Measurements from ENCODE around the gene SFN. TPM values are rescaled to one million over a fixed set of nuclear protein-coding genes. Genes with fewer than 3 reads are reported as not detected.

Gene SFN
- total RNA-seq, 1 donor from 2014 or later = not detected

- no peak for DNase-seq (ENCODE audit: extremely low read depth, low read depth, low spot score)
Measured at GRCh38 chr1:26909951-26910342, 47.0 kb downstream of the SFN start.

GRCh38 chr1:26910343-26911160, 47.6 kb downstream of the SFN start:
- DNase-seq (ENCODE audit: extremely low read depth, low read depth, low spot score) = no peak

GRCh38 chr1:26911399-26912146, 48.6 kb downstream of the SFN start:
- DNase-seq (ENCODE audit: extremely low read depth, low read depth, low spot score) = no peak

GRCh38 chr1:26912147-26912490, 49.2 kb downstream of the SFN start:
- no peak for DNase-seq (ENCODE audit: extremely low read depth, low read depth, low spot score)

- DNase-seq (ENCODE audit: extremely low read depth, low read depth, low spot score) = no peak
Measured at GRCh38 chr1:26913389-26913753, 50.4 kb downstream of the SFN start.

Other genes starting within 250 kb of the SFN start
- 41.8 and 67.8 TPM in 2 replicates for gene ARID1A, start 167.1 kb upstream of the SFN start, total RNA-seq
- gene PIGV, start 75.2 kb upstream of the SFN start, total RNA-seq = 6.0 and 9.5 TPM in 2 replicates
- gene ZDHHC18, start 36.5 kb upstream of the SFN start, total RNA-seq = 23.2 and 24.4 TPM in 2 replicates
- 9.5 TPM in 2 replicates for gene GPN2, start 27.1 kb downstream of the SFN start, total RNA-seq
- 4.4 and 7.1 TPM in 2 replicates for gene GPATCH3, start 37.3 kb downstream of the SFN start, total RNA-seq
- gene NR0B2, start 50.8 kb downstream of the SFN start, total RNA-seq = not detected in 2 replicates
- gene NUDC, start 58.6 kb downstream of the SFN start, total RNA-seq = 87.2 and 91.6 TPM in 2 replicates
- gene KDF1, start 97.3 kb downstream of the SFN start, total RNA-seq = not detected in 2 replicates
- gene TRNP1, start 130.5 kb downstream of the SFN start, total RNA-seq = 65.4 and 169 TPM in 2 replicates
- gene TENT5B, start 149.7 kb downstream of the SFN start, total RNA-seq = 1.3 and 2.5 TPM in 2 replicates

All from glomerular endothelial cell (primary cell).